Mucosa of descending colon (tissue), 3 donors: Measurements from ENCODE around the gene CHAC2. TPM values are rescaled to one million over a fixed set of nuclear protein-coding genes. Genes with fewer than 3 reads are reported as not detected.

Source experiments
- ATAC-seq: fragments of 200-7000 bp; cut with Tn5 transposase; one replicate; pipeline ENCODE4 v1.9.1; 2020; ENCODE audit warnings: mild to moderate bottlenecking, moderate library complexity
- DNase-seq, 3 donors: peaks; one replicate each; pipeline ENCODE4 v3.0.0-alpha.2; 2020
- H3K36me3 ChIP-seq: fragments of 200-600 bp; one replicate; pipeline ENCODE4 v1.8.0; 2021; ENCODE audit warnings: low read depth, mild to moderate bottlenecking
- H3K4me1 ChIP-seq: fragments of 200-600 bp; one replicate; pipeline ENCODE4 v1.8.0; 2021; ENCODE audit warnings: low read depth, mild to moderate bottlenecking
- H3K4me3 ChIP-seq: fragments of 200-600 bp; one replicate; pipeline ENCODE4 v1.8.0; 2021; ENCODE audit warnings: mild to moderate bottlenecking
- H3K9me3 ChIP-seq: fragments of 200-600 bp; one replicate; pipeline ENCODE4 v1.8.0; 2021; ENCODE audit warnings: mild to moderate bottlenecking
- intact Hi-C, 2 donors: fragments of 100-400 bp; cut with DNase I in 1 of 2; cut with micrococcal nuclease in 1 of 2; formaldehyde crosslinking; loops; one replicate each; pipeline versions ENCODE4 v1.11.0 to v1.11.1; 2022; cut with DNase I, micrococcal nuclease
- total RNA-seq, 3 donors: library from RNA; stranded (reverse); fragmentation: NEBNext Ultra II Directional in 2 of 3; extraction: Animal tissue kit (Norgen Biotek cat#: 25700) in 2 of 3; gene quantifications; one replicate each; pipeline versions ENCODE4 v1.2.1 to v1.2.4, GENCODE V29; 2021 to 2023
- TF ChIP-seq, protein P1 (sequence below): fragments of 200-600 bp; IDR thresholded peaks from one replicate; pipeline ENCODE4 v1.8.0; 2022; ENCODE audit warnings: antibody characterized with exemption, mild to moderate bottlenecking
- donor health status: DM: no; HTN: no; CAD: no; lungs with moderate emphysema.
- donor health status: DM: no; HTN: no; CAD: no.
- donor health status: DM: no; HTN: yes; CAD: no.

The CHAC2 gene
- total RNA-seq, 3 donors from 2014 or later: 3.1 to 4.7 (median 3.3) TPM

DNA sequence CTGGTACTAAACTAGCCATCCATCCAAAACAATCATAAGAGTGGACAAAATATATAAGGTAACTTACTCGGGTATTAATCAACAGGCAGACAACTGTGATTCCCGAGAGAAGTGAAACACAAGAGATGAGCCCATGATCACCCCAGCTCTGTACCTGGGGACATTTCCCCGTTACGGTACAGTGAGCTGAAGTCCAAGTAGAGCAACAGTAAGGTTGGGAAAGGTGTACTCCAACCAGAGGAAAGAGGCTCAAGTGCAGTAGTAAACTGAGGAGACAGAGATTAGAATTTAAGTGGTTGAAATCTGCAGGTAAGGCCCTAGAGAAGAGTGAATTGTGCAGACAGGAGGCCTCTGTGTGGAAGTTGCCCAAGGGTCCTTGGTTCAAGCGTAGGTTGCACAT is 30.5 kb upstream of the CHAC2 start:
- no peak overlapping the region for H3K4me3 ChIP-seq
- no peaks in the 10 kb centered on the region for H3K36me3 ChIP-seq
- H3K9me3 ChIP-seq: no peaks in the 10 kb centered on the region
- H3K4me1 ChIP-seq: no peaks in the 10 kb centered on the region
- TF ChIP-seq, protein P1, sequence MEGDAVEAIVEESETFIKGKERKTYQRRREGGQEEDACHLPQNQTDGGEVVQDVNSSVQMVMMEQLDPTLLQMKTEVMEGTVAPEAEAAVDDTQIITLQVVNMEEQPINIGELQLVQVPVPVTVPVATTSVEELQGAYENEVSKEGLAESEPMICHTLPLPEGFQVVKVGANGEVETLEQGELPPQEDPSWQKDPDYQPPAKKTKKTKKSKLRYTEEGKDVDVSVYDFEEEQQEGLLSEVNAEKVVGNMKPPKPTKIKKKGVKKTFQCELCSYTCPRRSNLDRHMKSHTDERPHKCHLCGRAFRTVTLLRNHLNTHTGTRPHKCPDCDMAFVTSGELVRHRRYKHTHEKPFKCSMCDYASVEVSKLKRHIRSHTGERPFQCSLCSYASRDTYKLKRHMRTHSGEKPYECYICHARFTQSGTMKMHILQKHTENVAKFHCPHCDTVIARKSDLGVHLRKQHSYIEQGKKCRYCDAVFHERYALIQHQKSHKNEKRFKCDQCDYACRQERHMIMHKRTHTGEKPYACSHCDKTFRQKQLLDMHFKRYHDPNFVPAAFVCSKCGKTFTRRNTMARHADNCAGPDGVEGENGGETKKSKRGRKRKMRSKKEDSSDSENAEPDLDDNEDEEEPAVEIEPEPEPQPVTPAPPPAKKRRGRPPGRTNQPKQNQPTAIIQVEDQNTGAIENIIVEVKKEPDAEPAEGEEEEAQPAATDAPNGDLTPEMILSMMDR: no peak
- ATAC-seq (no peak), DNase-seq (no peak)
- intact Hi-C loops: no loop called here

DNA sequence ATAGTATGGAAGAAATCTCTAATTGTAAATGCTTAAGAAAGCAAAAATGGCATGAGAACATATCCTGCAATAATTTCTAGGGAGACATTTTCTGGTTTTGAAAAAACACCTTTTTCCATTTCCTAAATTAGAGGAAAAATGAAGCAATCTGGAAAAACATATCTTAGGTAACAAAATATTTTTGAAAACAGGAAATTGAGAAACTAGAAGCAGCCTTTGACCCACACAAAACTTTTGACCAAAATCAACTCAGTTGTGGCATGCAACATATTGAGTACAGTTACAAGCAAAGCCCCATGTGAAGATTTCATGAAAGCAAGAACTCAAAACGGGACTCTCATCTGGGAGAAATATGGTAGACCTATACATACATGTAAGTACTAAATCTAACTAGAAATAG is 28.6 kb upstream of the CHAC2 start:
- Histone ChIP-seq H3K36me3 (no peaks in the 10 kb centered on the region), H3K9me3 (no peaks in the 10 kb centered on the region), H3K4me3 (no peak overlapping the region), H3K4me1 (no peaks in the 10 kb centered on the region)
- DNase-seq (no peak), ATAC-seq (no peak)
- TF ChIP-seq, protein P1: no peak
- intact Hi-C loops: no loop called here

DNA sequence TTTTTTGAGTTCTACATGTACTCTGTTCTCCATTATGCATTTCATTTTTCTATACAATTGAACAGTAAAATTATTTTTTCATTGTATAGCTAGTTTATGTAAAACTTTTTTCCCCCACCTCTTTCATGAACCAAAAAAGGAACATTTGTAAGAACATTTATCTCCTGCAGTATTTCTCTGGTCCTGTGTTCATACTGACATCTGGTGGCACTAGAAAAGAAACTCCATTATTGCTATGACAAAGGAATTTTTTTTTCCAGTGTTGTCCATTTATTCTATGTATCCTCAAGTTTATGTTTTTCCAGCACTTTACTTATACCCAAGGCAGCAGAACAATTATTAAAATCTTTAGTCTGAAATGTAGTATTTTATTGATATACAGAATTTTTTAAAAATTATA is 27.4 kb upstream of the CHAC2 start:
- Histone ChIP-seq H3K4me1 (no peaks in the 10 kb centered on the region), H3K4me3 (no peak overlapping the region), H3K9me3 (no peaks in the 10 kb centered on the region), H3K36me3 (no peaks in the 10 kb centered on the region)
- DNase-seq (no peak), ATAC-seq (no peak)
- intact Hi-C loops: no loop called here
- TF ChIP-seq, protein P1: no peak

DNA sequence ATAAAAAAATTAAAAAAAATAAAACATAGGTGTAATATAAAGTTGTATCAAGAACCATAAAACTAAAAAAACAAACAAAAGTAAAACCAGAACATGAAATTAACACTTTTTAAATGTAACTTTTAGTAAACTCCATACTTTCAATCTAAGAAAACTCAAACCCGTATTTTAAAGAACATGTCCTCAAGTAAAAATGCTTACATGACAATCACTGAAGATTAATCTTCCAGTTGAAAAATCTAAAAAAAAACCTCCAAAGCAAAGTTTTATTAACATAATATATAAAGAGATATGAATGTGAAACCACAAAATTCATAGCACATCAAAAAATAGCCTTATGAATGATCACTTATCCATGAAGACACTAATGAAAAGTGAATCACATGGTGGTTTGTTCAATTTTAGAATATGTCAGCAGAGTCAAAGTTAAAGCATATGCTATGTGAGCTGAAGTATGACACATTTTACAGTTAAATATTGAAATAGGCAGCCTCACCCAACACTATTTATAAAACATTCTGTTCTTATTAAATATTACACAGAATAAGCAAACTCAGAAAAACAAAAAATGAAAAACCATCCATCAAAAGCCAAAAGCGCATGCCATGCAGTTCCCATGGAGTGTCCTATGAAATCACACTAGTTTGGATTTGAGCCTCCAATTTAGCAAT is 23.1 kb upstream of the CHAC2 start:
- no peak overlapping the region for H3K4me3 ChIP-seq
- DNase-seq: no peak
- H3K9me3 ChIP-seq: no peaks in the 10 kb centered on the region
- intact Hi-C loops: no loop called here
- H3K4me1 ChIP-seq: no peaks in the 10 kb centered on the region
- peak; percentile 16 for ATAC-seq
- no peaks in the 10 kb centered on the region for H3K36me3 ChIP-seq
- TF ChIP-seq, protein P1: no peak

DNA sequence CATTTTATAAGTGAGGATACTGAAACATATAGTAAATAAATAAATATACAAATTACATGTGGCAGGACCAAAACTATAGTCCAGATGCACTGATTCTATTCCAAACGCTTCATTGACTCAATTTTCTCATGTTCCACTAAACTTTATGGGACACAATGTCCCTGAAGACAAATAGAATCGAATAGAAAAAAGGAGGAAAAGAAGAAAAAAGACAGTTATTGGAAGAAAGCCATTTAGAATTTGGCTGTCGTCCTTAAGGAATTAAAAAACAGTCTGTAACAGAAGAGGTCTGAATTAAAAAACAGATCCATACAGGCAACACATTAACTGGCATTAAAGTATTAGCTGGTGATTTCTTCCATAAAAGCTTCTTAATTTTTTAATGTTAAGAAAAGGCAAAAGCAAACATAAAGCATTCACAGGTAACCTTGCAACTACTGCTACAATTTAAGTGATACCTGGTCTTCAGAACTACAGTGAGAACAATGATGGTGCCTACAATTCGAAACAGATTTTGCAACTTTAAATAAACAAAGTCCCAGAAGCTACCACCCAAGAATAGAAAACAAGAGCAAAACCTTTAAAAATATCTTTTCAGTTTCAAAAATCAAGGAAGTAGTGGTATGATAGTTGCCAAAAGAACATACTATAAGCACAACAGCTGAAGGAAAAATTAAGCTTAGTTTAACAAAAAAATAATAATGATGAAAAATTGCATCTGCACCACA is 17.4 kb upstream of the CHAC2 start:
- no peak for ATAC-seq
- no peaks in the 10 kb centered on the region for H3K4me1 ChIP-seq
- intact Hi-C loops: no loop called here
- TF ChIP-seq, protein P1: no peak
- DNase-seq: no peak
- no peaks in the 10 kb centered on the region for H3K9me3 ChIP-seq
- no peaks in the 10 kb centered on the region for H3K36me3 ChIP-seq
- H3K4me3 ChIP-seq: no peak overlapping the region
